Ishikawa (cell line): Measurements from ENCODE around the gene IL12RB2.

Experiments
- CEBPB ChIP-seq: IDR thresholded peaks from 2 replicates; pipeline ENCODE4 v1.6.1; 2012
- CREB1 ChIP-seq: IDR thresholded peaks from 2 replicates; pipeline ENCODE4 v1.6.1; 2012; ENCODE audit warnings: low read depth
- EP300 ChIP-seq: IDR thresholded peaks from 2 replicates; pipeline ENCODE4 v1.6.1; 2012; ENCODE audit warnings: borderline replicate concordance
- FOXM1 ChIP-seq: IDR thresholded peaks from 2 replicates; pipeline ENCODE4 v1.6.1; 2012; ENCODE audit warnings: low read depth, borderline replicate concordance
- NFIC ChIP-seq: IDR thresholded peaks from 2 replicates; pipeline ENCODE4 v1.6.1; 2012
- RAD21 ChIP-seq: IDR thresholded peaks from 2 replicates; pipeline ENCODE4 v1.6.1; 2012; ENCODE audit warnings: low read depth
- TAF1 ChIP-seq: IDR thresholded peaks from 2 replicates; pipeline ENCODE4 v1.6.1; 2012; ENCODE audit warnings: low read depth, mild to moderate bottlenecking
- TEAD4 ChIP-seq: IDR thresholded peaks from 2 replicates; pipeline ENCODE4 v1.6.1; 2012
- YY1 ChIP-seq: IDR thresholded peaks from 2 replicates; pipeline ENCODE4 v1.6.1; 2012; ENCODE audit warnings: low read depth
- TF ChIP-seq, protein P1 (sequence below): IDR thresholded peaks from 2 replicates; pipeline ENCODE4 v1.6.1; 2012; ENCODE audit warnings: low read depth, mild to moderate bottlenecking
- TF ChIP-seq, protein P2 (sequence below): IDR thresholded peaks from 2 replicates; pipeline ENCODE4 v1.6.1; 2012
- TF ChIP-seq, protein P3 (sequence below): IDR thresholded peaks from 2 replicates; pipeline ENCODE4 v1.6.1; 2012

DNA sequence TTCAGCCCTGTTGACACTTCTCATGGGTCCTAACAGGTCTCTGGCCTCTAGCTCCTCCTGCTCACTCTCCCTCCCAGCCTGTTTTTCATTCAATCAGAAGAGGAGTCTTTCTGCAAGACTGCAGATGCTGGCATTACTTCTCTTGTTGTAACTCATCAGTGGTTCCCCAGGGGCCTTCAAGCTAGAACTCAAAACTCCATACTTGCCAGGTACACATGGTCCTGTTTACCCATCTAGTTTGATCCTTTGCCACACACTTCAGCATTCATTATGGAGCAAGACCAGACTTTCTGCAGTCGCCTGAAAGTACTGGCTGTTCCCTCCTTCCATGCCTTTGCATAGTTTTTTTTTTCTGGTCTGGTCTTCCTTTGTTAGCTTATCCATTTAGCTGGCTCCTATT, 74.6 kb downstream of the IL12RB2 start:
- TF ChIP-seq, protein P1, sequence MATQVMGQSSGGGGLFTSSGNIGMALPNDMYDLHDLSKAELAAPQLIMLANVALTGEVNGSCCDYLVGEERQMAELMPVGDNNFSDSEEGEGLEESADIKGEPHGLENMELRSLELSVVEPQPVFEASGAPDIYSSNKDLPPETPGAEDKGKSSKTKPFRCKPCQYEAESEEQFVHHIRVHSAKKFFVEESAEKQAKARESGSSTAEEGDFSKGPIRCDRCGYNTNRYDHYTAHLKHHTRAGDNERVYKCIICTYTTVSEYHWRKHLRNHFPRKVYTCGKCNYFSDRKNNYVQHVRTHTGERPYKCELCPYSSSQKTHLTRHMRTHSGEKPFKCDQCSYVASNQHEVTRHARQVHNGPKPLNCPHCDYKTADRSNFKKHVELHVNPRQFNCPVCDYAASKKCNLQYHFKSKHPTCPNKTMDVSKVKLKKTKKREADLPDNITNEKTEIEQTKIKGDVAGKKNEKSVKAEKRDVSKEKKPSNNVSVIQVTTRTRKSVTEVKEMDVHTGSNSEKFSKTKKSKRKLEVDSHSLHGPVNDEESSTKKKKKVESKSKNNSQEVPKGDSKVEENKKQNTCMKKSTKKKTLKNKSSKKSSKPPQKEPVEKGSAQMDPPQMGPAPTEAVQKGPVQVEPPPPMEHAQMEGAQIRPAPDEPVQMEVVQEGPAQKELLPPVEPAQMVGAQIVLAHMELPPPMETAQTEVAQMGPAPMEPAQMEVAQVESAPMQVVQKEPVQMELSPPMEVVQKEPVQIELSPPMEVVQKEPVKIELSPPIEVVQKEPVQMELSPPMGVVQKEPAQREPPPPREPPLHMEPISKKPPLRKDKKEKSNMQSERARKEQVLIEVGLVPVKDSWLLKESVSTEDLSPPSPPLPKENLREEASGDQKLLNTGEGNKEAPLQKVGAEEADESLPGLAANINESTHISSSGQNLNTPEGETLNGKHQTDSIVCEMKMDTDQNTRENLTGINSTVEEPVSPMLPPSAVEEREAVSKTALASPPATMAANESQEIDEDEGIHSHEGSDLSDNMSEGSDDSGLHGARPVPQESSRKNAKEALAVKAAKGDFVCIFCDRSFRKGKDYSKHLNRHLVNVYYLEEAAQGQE: no peak
- no peak for TF ChIP-seq CREB1
- TF ChIP-seq, protein P2, sequence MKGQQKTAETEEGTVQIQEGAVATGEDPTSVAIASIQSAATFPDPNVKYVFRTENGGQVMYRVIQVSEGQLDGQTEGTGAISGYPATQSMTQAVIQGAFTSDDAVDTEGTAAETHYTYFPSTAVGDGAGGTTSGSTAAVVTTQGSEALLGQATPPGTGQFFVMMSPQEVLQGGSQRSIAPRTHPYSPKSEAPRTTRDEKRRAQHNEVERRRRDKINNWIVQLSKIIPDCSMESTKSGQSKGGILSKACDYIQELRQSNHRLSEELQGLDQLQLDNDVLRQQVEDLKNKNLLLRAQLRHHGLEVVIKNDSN: no peak
- TF ChIP-seq RAD21: no peak
- no peak for TF ChIP-seq FOXM1
- no peak for TF ChIP-seq YY1
- no peak for TF ChIP-seq TAF1
- no peak for TF ChIP-seq NFIC
- TF ChIP-seq, protein P3, sequence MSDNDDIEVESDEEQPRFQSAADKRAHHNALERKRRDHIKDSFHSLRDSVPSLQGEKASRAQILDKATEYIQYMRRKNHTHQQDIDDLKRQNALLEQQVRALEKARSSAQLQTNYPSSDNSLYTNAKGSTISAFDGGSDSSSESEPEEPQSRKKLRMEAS: no peak
- TF ChIP-seq TEAD4: no peak
- TF ChIP-seq EP300: no peak
- no peak for TF ChIP-seq CEBPB
